Psoas muscle (tissue), 8 donors: ENCODE results near the gene UPF1. TPM values are rescaled to one million over a fixed set of nuclear protein-coding genes. Genes with fewer than 3 reads are reported as not detected.

ENCODE experiments used
- ATAC-seq, 4 donors: fragments of 200-7000 bp; cut with Tn5 transposase; one replicate each; pipeline ENCODE4 v1.9.1; 2020; ENCODE audit warnings: moderate library complexity in 3 of 4, mild to moderate bottlenecking in 2 of 4
- DNase-seq, 2 donors: peaks; one replicate each; pipeline ENCODE4 v3.0.0-alpha.2; 2020
- H3K27ac ChIP-seq: fragments of 200-600 bp; one replicate; pipeline ENCODE4 v1.8.0; 2022
- H3K27me3 ChIP-seq, 3 donors: fragments of 200-600 bp in 1 of 3; one replicate each; pipeline versions ENCODE4 v1.6.1 to v1.8.0; 2013 to 2022; ENCODE audit warnings: low read length in 2 of 3, mild to moderate bottlenecking in 2 of 3, moderate library complexity in 1 of 3; ENCODE audit not compliant: insufficient read depth in 3 of 3
- H3K36me3 ChIP-seq, 2 donors: fragments of 200-600 bp in 1 of 2; one replicate each; pipeline versions ENCODE4 v1.6.1 to v1.8.0; 2013 to 2022; ENCODE audit warnings: low read depth in 1 of 2, mild to moderate bottlenecking in 1 of 2, moderate library complexity in 1 of 2; ENCODE audit not compliant: insufficient read depth in 1 of 2
- H3K4me1 ChIP-seq: fragments of 200-600 bp; one replicate; pipeline ENCODE4 v1.8.0; 2022
- H3K4me3 ChIP-seq: fragments of 200-600 bp; one replicate; pipeline ENCODE4 v1.8.0; 2022; ENCODE audit warnings: mild to moderate bottlenecking
- H3K9me3 ChIP-seq: fragments of 200-600 bp; one replicate; pipeline ENCODE4 v1.8.0; 2022
- WGBS, 3 donors: extraction: QIAGEN DNeasy Blood & Tissue Kit; methylation state at CpG; one replicate each; pipeline versions ENCODE4 v1.1.6 to v1.1.7; 2013; 5-methylcytosine and 5-hydroxymethylcytosine counted together
- intact Hi-C, 2 donors: fragments of 100-400 bp; cut with DNase I; formaldehyde crosslinking; loops; one replicate each; pipeline versions ENCODE4 v1.11.0 to v1.14.2; 2022
- polyA plus RNA-seq, 3 donors: library from polyadenylated mRNA; stranded (reverse); fragments of 200-250 nt; gene quantifications; one replicate each; pipeline ENCODE4 v1.2.3, GENCODE V29; 2013
- total RNA-seq, 4 donors: library from RNA; stranded (reverse); fragmentation: NEBNext Ultra II Directional in 2 of 4; extraction: Animal tissue kit (Norgen Biotek cat#: 25700) in 2 of 4; gene quantifications; one replicate each; pipeline versions ENCODE4 v1.2.1 to v1.2.4, GENCODE V29; 2021 to 2023
- TF ChIP-seq, protein P1 (sequence below): fragments of 200-600 bp; IDR thresholded peaks from one replicate; pipeline ENCODE4 v1.8.0; 2022; ENCODE audit warnings: antibody characterized with exemption
- donor health status: healthy with polysubstance abuse.
- donor health status: DM: no; HTN: no; CAD: no; lungs with moderate emphysema.
- donor health status: Bipolar disorder and iron deficiency.
- donor health status: healthy.
- donor health status: DM: yes; HTN: yes; CAD: no.
- donor health status: DM: no; HTN: no; CAD: no.
- donor health status: DM: no; HTN: no; CAD: no.
- donor health status: DM: yes; HTN: yes; CAD: no.

The UPF1 gene
- total and polyA plus RNA-seq, 7 donors: 15.6 to 45.0 (median 34.6) TPM

DNA sequence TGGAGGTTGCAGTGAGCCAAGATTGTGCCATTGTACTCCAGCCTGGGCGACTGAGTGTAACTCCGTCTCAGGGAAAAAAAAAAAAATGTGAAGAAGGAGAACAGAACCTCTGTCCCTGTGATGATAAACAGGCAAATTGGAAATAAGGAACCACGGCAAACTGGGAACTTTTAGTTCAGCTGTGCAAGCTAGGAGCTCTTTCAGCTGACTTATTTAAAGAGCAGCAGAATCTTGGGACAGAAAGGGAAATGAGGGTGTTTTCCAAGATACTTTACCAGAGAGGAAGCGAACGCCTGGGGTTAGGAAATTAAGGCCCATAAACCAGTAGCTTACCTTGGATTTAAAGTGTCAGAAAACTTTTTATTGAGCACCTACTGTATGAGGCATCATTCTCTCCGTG lies 3.0 kb upstream of the UPF1 start:
- no peaks in the 10 kb centered on the region for H3K27me3 ChIP-seq
- TF ChIP-seq, protein P1, sequence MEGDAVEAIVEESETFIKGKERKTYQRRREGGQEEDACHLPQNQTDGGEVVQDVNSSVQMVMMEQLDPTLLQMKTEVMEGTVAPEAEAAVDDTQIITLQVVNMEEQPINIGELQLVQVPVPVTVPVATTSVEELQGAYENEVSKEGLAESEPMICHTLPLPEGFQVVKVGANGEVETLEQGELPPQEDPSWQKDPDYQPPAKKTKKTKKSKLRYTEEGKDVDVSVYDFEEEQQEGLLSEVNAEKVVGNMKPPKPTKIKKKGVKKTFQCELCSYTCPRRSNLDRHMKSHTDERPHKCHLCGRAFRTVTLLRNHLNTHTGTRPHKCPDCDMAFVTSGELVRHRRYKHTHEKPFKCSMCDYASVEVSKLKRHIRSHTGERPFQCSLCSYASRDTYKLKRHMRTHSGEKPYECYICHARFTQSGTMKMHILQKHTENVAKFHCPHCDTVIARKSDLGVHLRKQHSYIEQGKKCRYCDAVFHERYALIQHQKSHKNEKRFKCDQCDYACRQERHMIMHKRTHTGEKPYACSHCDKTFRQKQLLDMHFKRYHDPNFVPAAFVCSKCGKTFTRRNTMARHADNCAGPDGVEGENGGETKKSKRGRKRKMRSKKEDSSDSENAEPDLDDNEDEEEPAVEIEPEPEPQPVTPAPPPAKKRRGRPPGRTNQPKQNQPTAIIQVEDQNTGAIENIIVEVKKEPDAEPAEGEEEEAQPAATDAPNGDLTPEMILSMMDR: no peak
- intact Hi-C loops: no loop called here
- no peak for ATAC-seq
- WGBS, 3 donors: 37 to 53% (median 41%) methylated on average over 6 of the region's 6 CpGs
- H3K4me3 ChIP-seq: no peak overlapping the region
- H3K27ac ChIP-seq: no peak overlapping the region
- peaks cover 9% of the 10 kb centered on the region for H3K4me1 ChIP-seq
- H3K9me3 ChIP-seq: peaks cover 19% of the 10 kb centered on the region
- DNase-seq: no peak
- H3K36me3 ChIP-seq: peaks cover 0 to 4% of the 10 kb centered on the region in 2 donors

DNA sequence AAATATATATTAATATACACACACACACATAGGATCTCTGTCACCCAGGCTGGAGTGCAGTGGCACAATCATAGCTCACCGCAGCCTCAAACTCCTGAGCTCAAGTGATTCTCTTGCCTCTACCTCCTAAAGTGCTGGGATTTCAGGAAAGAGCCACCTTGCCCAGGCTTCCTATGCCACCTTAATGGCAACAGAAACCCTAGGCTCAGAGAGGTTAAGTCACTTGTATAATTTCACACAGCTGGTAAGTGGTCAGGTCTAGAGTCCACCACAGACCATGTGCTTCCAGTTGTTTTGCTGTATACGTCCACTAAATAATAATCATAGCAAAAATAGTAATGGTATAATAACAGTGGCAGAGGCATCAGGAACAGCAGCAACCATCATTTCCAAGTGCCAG lies 1.3 kb upstream of the UPF1 start:
- TF ChIP-seq, protein P1: no peak
- H3K4me1 ChIP-seq: peaks cover 24% of the 10 kb centered on the region
- ATAC-seq: no peak
- H3K9me3 ChIP-seq: peaks cover 19% of the 10 kb centered on the region
- intact Hi-C loops: loop anchor here in 1 of 2 donors (10.0 kb wide), 1 partner anchor 146 kb away; the partner anchor contains the start of gene CRTC1
- WGBS, 3 donors: 83 to 92% (median 89%) methylated on average over 2 of the region's 2 CpGs
- peaks cover 4 to 17% of the 10 kb centered on the region in 2 donors for H3K36me3 ChIP-seq
- no peaks in the 10 kb centered on the region for H3K27me3 ChIP-seq
- no peak overlapping the region for H3K4me3 ChIP-seq
- H3K27ac ChIP-seq: no peak overlapping the region
- DNase-seq: no peak

DNA sequence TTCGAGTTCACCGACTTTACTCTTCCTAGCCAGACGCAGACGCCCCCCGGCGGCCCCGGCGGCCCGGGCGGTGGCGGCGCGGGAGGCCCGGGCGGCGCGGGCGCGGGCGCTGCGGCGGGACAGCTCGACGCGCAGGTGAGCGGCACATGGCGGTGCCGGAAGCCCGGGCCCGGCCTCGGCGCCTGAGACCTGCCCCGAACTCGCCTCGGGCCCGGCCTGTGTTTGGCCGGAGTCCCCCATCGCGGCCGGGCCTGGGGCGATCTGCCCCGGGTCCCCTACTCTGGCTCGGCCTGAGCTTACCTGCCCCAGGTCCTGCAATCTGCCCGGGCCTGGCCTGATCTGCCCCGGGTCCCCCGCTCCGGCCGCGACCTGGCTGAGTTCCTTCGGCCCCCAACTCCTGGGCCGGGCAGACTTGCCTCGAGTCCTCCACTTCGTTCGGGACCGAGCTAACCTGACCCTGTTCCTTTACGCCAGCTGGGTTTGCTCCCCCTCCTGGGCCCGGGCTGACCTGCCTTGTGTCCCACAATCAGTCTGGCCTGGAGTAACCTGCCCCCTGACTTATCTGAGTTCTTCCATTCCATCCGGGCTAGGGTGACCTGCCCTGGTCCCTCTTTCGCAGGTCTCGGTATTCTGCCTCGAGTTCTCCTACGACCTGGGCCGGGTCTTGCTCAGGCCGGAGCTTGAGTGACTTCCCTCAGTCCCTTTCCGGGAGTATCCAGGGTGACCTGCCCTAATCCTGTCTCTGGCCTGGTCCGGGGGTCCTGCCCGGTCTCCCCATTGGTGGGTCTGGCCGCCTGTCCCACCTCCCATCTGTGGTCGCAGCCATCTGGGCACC lies 764 bp downstream of the UPF1 start:
- peaks cover 28% of the 10 kb centered on the region for H3K4me1 ChIP-seq
- TF ChIP-seq, protein P1: no peak
- peak; percentile 26 to 46 (median 39) for ATAC-seq
- intact Hi-C loops: loop anchor here in 1 of 2 donors (10.0 kb wide), 1 partner anchor 148 kb away; the partner anchor contains the start of gene CRTC1
- no peak for DNase-seq
- H3K9me3 ChIP-seq: peaks cover 3% of the 10 kb centered on the region
- H3K27me3 ChIP-seq: no peaks in the 10 kb centered on the region
- WGBS, 3 donors: 0 to 1% (median 1%) methylated on average over 51 to 69 of the region's 69 CpGs
- peak overlapping the region; percentile 97 for H3K4me3 ChIP-seq
- H3K36me3 ChIP-seq: peaks cover 4 to 27% of the 10 kb centered on the region in 2 donors
- H3K27ac ChIP-seq: peak overlapping the region; percentile 93

DNA sequence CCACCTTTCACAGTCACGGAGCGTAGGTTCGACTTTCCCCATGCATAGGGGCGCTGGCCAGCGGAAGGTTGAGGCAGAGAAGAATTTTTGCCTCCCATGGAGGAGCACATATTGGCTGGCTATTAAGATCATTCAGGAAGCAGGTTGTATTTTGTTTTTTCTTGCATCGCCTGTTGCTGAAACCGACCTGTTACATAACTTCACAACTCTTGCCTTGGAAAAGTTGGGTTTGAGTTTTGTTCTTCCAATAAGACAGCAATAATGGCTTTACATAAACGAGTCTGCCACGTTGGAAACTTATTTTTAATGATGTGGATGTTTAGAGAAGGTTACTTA lies 1.4 kb downstream of the UPF1 start:
- TF ChIP-seq, protein P1: no peak
- H3K4me1 ChIP-seq: peaks cover 33% of the 10 kb centered on the region
- H3K4me3 ChIP-seq: peak overlapping the region; percentile 97
- H3K27ac ChIP-seq: peak overlapping the region; percentile 93
- 4 to 11% (median 7%) methylated on average over 9 of the region's 9 CpGs for WGBS, 3 donors
- no peak for ATAC-seq
- H3K36me3 ChIP-seq: peaks cover 4 to 27% of the 10 kb centered on the region in 2 donors
- DNase-seq: no peak
- no peaks in the 10 kb centered on the region for H3K9me3 ChIP-seq
- intact Hi-C loops: loop anchor here in 1 of 2 donors (10.0 kb wide), 1 partner anchor 148 kb away; the partner anchor contains the start of gene CRTC1
- no peaks in the 10 kb centered on the region for H3K27me3 ChIP-seq
